Endothelial cell of hepatic sinusoid (primary cell): Measurements from ENCODE around the gene CNST.
"Not testable (repeated sequence)": the region's sequence is repeated elsewhere in the genome, so short reads cannot be mapped to it uniquely, and the experiment has no call there.

Experiments used
- in situ Hi-C: cut with HindIII; loops from 2 replicates; pipeline ENCODE4 v1.10.0; 2017; ENCODE audit warnings: low sequenced_read_pairs

Gene CNST

DNA sequence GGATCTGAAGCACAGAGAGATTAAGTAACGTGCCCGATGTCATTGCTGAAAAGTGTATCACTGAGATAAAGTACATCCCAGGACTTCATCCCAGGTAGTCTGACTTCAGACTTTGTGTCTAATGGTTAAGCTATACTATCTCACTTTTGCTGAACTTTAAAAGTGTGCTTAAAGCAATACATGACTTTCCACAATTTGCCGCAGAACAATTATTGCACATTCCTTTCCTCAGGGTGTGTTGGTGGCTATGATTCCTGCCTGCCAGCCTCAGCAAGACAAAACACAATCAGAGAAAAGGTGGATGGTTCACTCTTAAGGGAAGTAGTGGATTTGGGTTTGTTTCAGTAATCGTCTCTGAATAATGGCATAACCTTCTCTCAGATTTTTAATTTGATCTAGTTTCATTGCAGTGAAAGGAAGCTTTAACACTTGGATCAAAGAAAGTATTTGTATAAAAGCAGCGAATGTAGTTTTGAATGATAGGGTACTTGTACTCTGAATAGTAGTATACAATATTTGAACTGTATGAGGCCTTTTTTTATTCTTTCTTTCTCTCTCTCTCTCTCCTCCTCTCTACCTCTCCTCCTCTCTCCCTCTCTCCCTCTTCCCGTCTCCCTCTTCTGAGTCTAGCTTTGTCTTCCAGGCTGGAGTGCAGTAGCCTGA lies 47.0 kb downstream of the CNST start:
- in situ Hi-C loops, result no loop called here

DNA sequence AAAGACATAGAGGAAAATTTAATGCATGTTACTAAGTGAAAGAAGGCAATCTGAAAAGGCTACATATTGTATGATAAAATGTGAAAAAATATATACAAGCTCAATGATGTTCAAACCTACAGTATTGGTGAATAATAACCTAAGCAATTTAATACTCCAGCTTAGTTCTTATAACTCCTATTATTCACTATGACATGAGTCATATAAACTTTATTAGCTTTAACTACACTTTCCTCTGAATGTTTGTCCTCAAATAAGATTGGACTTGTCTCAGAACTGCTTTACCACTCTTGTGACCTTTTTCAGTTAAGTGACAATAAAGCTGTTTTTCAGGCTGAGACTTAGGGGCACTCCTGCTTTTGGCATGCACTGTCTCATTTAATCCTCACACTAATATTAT lies 50.9 kb downstream of the CNST start:
- in situ Hi-C loops, result no loop called here

DNA sequence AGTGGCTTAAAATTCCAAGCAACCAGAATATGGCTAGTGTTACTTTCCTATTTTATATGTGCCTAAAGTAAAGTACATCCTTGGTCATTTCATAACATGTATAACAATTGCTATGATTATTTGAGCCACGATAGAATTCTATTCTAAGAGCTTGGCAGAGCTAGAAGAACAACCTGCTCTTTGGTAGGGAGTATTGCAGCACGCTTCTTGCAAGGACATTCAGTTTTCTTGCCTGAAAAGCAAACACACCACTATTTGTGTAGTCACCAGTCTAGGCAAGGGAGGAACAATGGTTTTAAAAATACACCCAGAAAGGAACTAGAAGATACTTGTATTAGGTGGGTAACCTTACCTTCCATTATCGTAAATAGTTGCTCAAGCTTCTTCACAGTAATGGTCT lies 51.5 kb downstream of the CNST start:
- in situ Hi-C loops, result no loop called here

DNA sequence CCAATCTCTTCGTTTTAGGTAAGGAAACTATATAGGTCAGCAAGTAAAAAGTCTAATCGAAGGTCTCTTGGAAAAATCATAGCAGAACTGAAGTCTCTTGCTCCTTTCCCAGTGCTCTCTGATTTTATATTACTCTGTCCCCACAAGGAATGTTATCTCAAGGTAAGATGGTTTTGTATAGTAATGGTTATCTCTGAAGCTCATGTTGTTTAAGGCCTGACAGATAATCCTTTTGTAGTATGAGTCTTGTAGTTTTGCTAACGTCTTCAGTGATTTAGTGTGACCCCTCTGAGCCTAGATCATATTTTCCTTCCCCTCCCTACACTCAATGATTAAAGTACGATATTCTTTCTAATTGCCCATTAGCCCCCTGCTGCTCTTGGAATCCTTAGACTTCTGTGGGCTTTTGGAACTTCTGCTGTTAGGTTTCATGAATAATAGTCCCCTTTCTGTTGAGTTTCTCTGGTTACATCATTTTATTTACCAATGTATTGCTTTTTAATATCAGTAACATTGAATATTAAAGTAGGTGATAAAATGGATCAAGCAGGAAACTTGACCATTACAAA lies 52.1 kb downstream of the CNST start:
- in situ Hi-C loops, result no loop called here

DNA sequence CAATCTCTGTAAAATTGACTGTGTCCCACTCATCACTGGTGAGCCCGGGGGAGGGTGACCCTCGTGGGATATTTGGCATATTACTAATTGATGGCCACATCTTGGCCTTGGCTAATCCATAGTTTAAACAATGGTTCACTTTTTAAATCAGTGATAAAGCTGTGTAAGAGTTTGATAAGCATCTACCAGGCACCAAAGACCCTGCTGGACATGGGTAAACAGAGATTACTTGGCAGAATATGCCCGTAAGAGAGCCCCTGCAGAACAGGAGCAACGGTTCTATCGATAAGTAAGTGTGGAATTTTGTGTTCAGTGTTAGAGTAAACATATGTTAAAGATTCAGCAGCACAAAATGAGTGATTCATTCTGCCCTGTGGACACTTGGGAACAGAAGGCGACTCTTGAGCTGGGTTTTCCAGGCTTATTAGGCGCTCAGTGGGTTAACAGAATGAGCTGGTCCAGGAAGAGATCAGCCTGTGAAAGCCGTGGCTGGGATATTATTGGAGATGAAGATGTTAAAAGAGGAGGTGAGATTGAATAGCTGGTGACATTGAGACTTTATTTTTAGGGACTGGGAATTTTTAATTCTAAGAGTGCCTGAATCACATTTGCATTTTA lies 55.9 kb downstream of the CNST start:
- in situ Hi-C loops, result no loop called here

DNA sequence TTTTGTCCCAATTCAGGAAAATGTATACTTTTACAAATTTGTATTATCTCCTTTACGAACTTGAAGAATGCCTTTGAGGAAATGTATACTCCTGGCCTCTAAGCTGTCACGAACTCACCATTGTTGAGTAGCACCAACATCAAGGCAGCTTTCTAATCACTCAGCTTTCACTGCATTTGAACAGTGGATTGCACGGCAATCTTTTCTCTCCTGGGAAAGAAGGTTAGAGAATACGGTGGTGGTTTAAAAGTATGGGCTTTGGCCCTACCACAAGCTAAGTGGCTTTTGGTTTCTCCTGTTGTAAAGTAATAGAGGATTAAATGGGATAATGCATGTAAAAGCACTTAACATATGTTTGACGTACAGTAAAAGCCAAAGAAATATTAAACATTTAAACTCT lies 57.8 kb downstream of the CNST start:
- in situ Hi-C loops, result no loop called here

DNA sequence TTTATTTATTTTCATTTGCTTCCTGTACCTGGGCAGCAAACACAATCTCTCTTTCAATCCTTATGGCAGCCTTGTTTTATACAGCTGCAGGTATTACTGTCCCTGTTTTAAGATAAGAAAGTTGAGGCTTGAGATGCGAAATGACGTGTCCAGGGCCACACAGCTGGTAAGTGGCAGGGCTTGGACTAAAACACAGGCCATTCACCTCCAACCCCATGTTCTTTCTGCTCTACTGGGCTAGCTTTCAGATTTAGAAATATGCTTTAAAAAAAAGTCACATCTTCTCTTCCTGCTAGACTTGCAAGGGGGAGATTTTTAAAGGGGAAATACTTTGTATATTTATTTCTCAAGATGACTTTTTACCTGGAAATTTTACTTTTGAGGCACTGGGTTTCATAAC lies 62.8 kb downstream of the CNST start:
- in situ Hi-C loops, result no loop called here

DNA sequence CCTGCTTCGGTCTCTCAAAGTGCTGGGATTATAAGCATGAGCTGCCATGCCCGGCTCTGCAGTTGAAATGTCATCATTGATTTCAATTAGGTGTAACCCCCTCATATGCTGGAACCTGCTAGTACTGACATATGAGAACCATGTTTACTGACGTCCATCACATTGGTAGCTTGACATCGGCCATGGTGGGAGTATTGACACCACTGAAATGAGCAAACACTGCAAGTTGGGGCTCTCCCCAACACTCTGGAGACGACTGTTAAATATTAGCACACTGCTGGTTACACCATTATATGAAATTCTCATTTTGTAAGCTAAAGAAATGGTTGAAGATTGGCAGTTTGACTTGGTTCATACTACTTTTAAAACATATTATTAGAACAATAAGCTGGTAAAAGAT lies 63.7 kb downstream of the CNST start:
- in situ Hi-C loops, result no loop called here

DNA sequence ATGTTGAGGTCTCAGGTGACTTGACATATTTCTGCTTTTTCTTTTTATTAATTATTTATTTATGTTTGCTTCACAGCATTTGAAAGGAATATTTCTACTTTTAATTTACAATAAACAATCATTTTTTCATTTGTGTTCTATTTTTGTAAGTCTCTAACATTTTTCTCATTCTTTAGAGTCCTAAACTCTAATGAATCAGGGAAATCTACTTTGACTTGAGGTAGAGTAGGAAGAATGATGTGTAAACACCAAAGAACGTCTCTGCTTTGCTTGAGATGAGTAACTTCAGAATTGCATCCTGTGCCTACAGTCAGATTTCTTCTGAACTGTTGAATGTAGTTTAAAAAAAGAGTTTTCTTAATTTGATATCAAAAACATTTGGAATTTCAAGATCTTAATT lies 65.2 kb downstream of the CNST start:
- in situ Hi-C loops, result no loop called here

DNA sequence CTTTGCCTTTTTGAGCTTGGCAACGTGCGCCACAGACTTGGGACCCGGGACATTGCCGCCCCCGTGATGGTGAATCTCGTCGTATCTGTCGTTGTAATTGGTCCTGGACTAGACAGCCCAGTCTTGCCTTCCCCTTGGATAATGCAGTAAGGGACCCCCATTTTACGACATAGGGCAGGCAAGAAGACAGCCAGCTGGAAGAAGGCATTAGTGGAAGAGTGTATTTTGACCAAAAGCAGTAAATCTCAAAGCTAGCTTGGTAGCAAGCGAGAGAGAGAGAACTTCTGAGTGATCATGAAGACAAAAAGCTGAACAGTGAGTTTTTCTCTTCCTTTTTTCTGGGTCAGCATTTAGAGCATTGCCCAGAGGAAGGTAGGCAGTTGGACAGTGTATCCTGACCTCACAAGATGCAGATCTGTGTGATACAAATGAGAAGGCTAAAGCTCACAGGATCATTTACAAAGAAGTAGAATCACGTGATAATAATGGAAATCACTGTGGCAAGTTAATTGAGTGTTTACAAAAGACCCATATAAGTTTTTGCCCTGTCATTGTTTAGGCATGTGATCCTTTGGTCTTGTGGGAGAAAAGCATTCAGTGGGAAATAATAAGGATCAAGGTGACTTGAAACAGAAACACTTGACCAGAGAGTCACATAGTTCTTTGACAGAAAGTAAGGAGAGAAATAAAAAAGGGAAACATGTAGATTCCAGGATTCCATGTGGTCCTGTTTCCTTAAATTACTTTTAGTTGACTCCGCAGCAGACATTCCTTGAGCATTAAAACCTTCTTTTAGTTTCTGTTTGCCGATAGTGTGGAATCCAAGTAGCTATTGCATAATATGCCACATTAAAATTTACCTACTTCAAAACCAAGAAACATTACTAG lies 66.3 kb downstream of the CNST start:
- in situ Hi-C loops, result no loop called here

DNA sequence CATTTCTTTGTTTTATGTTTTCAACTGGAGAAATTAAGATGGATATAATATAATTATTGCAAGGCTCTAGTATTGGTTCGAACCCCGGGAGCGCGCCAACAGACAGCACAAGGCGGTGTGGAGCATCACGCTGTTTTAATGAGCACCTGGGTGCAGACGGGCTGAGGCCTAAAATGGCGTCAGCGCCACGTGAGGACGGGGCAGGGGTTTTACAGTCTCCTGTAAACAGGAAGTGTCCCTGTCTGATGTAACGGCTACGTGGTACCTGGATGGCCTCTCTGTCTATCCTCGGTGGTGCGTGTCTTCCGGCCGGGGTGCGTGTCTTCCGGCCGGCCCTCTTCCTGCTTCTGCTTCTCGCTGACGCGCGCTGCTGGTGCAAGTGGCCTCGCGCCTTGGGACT lies 68.4 kb downstream of the CNST start:
- in situ Hi-C loops, result not testable (repeated sequence)

DNA sequence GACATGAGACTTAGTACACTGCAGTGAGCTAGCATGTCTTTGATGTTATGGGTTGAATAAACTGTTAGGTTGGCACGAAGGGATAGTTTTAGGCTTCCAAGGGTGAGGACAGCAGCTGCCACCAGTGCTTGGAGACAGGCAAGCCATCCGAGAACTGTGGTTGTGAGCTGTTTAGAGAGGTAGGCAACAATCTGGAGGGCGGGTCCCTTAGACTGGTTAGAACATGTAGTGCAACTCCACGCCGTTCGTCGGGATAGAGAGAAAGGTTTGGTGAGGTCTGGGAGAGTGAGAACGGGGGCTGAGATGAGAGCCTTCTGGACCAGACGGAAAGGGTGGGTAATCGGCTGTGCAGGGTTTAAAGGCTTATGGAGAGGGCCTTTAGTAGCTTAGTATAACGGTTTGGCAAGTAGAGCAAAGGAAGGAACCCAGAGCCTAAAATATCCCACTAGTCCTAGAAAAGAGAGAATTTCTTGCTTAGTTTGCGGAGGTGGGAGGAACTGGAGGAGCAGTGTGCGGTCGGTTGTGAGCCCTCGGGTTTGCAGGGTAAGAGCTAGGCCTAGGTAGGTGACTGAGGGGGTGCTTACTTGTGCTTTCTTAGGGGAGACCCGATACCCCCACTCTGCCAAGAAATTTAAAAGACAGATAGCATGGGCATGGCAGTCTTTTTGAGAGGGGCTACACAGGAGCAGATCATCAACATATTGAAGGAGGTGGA lies 72.8 kb downstream of the CNST start:
- in situ Hi-C loops, result no loop called here

DNA sequence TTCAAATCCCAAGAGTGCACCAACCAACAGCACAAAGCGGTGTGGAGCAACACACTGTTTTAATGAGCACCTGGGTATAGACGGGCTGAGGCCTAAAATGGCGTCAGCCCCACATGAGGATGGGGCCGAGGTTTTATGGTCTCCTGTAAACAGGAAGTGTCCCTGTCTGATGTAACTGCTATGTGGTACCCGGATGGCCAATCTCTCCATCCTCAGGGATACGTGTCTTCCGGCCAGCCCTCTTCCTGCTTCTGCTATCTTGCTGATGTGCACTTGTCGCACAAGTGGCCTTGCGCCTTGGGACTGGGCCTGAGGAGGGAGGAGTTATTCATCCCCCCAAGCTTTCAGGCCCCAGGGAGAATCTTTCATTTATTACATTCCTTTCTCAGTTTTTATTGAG lies 73.5 kb downstream of the CNST start:
- in situ Hi-C loops, result no loop called here

DNA sequence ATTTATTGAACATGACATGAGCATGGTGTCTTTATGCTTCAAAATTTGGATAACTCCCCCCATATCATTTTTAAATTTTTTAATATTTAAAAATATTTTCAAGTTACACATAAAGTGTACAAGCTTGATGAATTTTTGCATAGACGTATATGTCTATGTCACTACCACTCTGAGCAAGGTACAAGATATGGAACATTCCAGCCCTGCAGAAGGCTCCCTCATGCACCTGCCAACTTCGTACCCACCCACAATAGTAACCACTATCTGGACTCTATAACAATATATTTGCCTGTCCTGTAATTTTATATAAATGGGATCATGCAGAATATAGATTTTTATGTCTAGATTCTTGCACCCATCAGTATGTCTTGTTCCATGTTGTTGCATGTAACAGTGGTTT lies 74.5 kb downstream of the CNST start:
- in situ Hi-C loops, result no loop called here

DNA sequence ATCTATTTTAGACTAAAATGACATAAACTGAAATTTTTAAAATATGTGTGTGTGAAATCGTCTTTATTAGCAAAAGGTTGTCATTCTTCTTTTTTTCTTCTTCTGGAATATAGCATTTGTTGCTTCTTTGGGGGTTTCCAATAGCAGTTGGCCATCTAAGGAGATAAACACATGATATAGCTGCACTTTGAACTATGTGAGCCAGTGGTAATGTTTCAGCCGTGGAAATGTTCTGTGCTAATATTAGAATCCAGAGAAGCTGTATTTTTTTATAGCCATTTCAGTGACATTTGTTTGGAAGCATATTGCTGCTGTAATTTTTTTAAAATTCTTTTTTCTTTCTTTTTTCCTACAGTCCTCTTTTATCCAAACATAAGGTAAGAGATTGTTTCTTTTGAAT lies 75.1 kb downstream of the CNST start:
- in situ Hi-C loops, result no loop called here

DNA sequence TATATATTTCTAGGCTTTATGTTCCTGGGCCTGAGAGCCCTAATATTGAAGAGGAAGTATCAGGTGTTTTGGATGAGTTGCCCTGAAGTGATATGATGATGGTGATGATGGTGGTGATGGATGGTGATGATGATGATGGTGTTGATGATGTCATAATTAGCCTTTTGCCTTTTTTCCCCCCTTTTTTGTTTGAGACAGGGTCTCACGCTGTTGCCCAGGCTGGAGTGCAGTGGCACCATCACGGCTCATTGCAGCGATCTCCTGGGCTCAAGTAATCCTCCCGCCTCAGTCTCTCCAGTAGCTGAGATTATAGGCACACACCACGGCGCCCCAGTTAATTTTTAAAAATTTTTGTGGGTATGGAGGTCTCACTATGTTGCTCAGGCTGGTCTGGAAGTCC lies 76.5 kb downstream of the CNST start:
- in situ Hi-C loops, result no loop called here

DNA sequence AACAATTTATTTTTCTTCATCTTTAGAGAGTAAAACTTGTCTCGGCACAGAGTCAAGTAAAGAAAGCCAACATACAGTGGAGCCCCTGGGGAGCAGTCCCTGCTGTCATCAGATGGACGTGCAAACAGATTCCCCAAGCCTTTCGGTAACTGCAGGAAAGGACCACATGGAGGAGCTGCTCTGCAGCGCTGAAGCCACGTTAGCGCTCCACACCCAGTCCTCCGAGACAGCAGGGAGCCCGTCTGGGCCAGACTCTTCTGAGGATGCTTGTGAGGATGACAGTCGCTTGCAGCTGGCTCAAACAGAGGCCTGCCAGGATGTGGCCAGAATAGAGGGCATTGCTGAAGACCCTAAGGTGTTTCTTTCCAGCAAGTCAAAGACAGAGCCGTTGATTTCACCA lies 80.9 kb downstream of the CNST start:
- in situ Hi-C loops, result no loop called here

DNA sequence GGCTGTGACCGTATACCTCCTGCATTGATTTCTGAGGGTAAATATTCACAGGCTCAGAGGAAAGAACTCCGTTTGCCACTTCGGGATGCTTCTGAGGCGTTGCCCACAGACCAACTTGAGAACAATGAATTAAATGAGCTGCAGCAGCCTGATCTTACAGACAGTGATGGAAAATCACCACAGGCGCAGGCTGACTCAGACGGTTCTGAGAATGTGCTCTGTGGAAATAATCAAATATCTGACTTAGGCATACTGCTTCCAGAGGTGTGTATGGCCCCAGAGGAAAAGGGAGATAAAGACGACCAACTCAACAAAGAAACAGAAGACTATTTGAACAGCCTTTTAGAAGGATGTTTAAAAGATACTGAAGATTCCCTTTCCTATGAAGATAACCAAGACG lies 81.3 kb downstream of the CNST start:
- in situ Hi-C loops, result no loop called here

DNA sequence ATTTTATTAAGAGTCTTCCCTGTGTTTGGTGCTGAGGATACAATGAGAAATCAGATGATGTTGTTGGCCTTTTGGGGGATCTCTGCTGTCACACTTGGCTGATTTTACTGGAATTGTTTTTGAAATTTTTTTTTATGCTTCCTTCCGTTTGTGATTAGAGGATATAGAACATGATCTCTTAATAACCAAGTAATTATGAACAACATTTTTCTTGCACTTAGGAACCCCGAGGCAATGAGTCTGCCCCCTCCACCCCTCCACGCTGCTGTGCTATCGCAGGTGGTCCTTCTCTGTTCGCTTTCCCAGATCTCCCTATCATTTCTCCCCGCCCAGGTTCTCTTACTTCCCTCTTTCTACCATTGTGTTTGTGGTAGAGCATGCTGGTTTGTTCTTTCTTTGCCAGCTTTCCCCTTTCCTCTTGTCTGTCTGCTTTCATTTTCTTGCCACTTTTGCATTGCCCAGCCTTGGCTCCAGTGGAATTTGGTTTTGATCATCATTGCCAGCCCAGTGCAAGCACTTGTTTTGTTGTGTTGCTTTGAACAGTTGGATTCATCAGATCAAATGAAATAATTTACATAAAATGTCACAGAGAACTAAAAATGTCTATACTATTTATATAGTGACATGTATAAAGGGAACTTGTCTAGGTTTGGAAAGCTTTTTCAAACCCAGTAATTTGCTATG lies 84.9 kb downstream of the CNST start:
- in situ Hi-C loops, result no loop called here

DNA sequence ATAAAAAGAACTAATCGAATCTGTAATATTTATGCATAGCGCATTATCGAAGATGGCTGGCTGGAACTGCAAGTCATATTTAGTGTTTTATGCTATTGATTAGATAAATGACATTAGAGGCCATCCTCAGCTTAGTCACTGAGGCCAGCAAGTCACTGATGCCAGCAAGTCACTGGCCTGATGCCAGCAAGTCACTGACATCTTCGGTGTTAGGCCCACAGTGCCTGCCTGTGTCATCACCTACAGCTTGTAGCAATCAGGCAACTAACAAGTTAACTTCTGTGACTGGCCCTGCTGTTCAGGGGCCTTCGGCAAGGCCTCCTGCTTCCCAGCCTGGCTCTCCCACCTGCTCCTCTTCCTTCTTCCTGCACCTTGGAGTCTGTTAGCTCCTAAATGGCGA lies 92.3 kb downstream of the CNST start:
- in situ Hi-C loops, result no loop called here
